Fibroblast of skin of left quadriceps (primary cell): Measurements from ENCODE around the gene KLHL35.
"Not testable (repeated sequence)": the region's sequence is repeated elsewhere in the genome, so short reads cannot be mapped to it uniquely, and the experiment has no call there.

Source experiments
- DNase-seq, 2 experiments: peaks; one replicate each; pipeline ENCODE4 v3.0.0-alpha.2; 2013; ENCODE audit warnings: low read depth in 2 of 2

Gene KLHL35

GRCh38 chr11:75389925-75390324 lies 43.1 kb downstream of the KLHL35 start:
- no peak for DNase-seq

GRCh38 chr11:75389276-75389605 lies 43.8 kb downstream of the KLHL35 start:
- DNase-seq, result no peak

GRCh38 chr11:75388386-75389275 lies 44.4 kb downstream of the KLHL35 start:
- peak; percentile 51 to 52 for DNase-seq

- DNase-seq, result no peak
These were observed 45.2 kb downstream of the KLHL35 start for GRCh38 chr11:75387736-75388294.

GRCh38 chr11:75386942-75387630 lies 45.9 kb downstream of the KLHL35 start:
- DNase-seq, result no peak

GRCh38 chr11:75384438-75385080 lies 48.4 kb downstream of the KLHL35 start:
- peak in 1 of 2 experiments; percentile 21 for DNase-seq

GRCh38 chr11:75383246-75383645 lies 49.8 kb downstream of the KLHL35 start:
- DNase-seq, result no peak

GRCh38 chr11:75380716-75381420 lies 52.1 kb downstream of the KLHL35 start:
- DNase-seq, result no peak

GRCh38 chr11:75380245-75380644 lies 52.8 kb downstream of the KLHL35 start:
- DNase-seq, result no peak

GRCh38 chr11:75378776-75379175 lies 54.2 kb downstream of the KLHL35 start:
- not testable (repeated sequence) for DNase-seq

- DNase-seq, result no peak
These were observed 56.8 kb downstream of the KLHL35 start for GRCh38 chr11:75376175-75376574.

GRCh38 chr11:75375626-75376025 lies 57.4 kb downstream of the KLHL35 start:
- DNase-seq, result no peak

GRCh38 chr11:75374646-75375045 lies 58.4 kb downstream of the KLHL35 start:
- DNase-seq, result no peak

- no peak for DNase-seq
These were observed 59.8 kb downstream of the KLHL35 start for GRCh38 chr11:75373201-75373600.
